ENCODE results near the gene SMC3. TPM values are rescaled to one million over a fixed set of nuclear protein-coding genes. Genes with fewer than 3 reads are reported as not detected.

The SMC3 gene
- total and polyA plus RNA-seq, 2 of the 13 experiments (the other 11 are each of a cell fraction or from before 2014, with no cell fraction given): 11.7 to 48.0 TPM

DNA sequence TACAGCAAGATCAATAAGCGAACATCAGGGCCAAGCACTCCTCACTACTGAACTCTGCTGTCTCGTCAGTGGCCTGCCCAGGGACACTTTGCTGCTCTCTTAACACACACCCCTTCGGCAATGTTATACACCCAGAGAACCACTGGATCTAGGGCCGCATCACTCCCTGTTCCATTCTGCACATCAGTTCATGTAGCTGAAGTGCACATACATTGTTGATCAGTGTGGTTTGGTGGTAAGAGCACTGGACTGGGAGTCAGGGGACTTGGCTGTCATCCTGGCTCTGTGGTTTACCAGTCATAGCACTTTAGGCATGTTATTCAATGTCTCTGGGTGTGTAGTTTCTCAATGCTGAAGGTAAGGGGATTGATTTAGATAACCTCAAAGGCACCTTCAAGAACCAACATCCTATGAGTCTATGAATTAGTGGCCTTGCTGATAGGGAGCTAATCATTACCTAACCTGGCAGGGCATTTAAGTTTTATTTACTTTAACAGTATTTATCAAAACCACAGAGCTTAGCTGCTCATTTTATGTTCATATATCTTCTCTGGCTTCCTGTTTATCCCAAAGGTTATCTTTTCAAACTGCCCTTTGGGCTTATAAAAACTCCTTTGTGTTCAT is 45.0 kb upstream of the SMC3 start (continued):
- TF ChIP-seq, protein P1, sequence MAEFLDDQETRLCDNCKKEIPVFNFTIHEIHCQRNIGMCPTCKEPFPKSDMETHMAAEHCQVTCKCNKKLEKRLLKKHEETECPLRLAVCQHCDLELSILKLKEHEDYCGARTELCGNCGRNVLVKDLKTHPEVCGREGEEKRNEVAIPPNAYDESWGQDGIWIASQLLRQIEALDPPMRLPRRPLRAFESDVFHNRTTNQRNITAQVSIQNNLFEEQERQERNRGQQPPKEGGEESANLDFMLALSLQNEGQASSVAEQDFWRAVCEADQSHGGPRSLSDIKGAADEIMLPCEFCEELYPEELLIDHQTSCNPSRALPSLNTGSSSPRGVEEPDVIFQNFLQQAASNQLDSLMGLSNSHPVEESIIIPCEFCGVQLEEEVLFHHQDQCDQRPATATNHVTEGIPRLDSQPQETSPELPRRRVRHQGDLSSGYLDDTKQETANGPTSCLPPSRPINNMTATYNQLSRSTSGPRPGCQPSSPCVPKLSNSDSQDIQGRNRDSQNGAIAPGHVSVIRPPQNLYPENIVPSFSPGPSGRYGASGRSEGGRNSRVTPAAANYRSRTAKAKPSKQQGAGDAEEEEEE (CRISPR knock-in tag; IDR thresholded peaks at IDR 0.05; ENCODE audit: borderline replicate concordance): no peak
- peak; percentile 64; the same call in 1 of the 2 replicates for TF ChIP-seq HNF1A (IDR thresholded peaks at IDR 0.05; ENCODE audit: low read depth)
- peak; percentile 61; the same call in 1 of the 2 replicates for TF ChIP-seq HNF1A (CRISPR knock-in tag; IDR thresholded peaks at IDR 0.05; ENCODE audit: borderline replicate concordance)
- TF ChIP-seq HNRNPK (IDR thresholded peaks at IDR 0.05; ENCODE audit: low read depth, low read length, poor library complexity, severe bottlenecking): no peak
- no peak for TF ChIP-seq ZNF597 (CRISPR knock-in tag; IDR thresholded peaks at IDR 0.05)
- TF ChIP-seq PPARG (CRISPR knock-in tag; conservative IDR thresholded peaks at IDR 0.05): 0 out of 2 replicates have a peak, but pooled peaks have one; percentile 16
- TF ChIP-seq HOXA5 (CRISPR knock-in tag; IDR thresholded peaks at IDR 0.05): no peak
- TF ChIP-seq ETV5 (CRISPR knock-in tag; IDR thresholded peaks at IDR 0.05; ENCODE audit: borderline replicate concordance): peak; percentile 21; the same call in 1 of the 2 replicates
- no peak for TF ChIP-seq ZBTB46 (CRISPR knock-in tag; IDR thresholded peaks at IDR 0.05; ENCODE audit: borderline replicate concordance)
- TF ChIP-seq EP300 (IDR thresholded peaks at IDR 0.05; ENCODE audit: low read depth in 2 of 2, low read length in 2 of 2): peak in 1 of 2 experiments; percentile 5; a peak in 1 of 4 replicates
- no peak for TF ChIP-seq EP300 (CRISPR knock-in tag; IDR thresholded peaks at IDR 0.05; ENCODE audit: borderline replicate concordance)
- TF ChIP-seq NR2F2 (IDR thresholded peaks at IDR 0.05; ENCODE audit: borderline replicate concordance, low read depth): 0 out of 2 replicates have a peak, but pooled peaks have one; percentile 30
- no peak for TF ChIP-seq GPN1 (CRISPR knock-in tag; IDR thresholded peaks at IDR 0.05; ENCODE audit: borderline replicate concordance)
- 0 out of 2 replicates have a peak, but pooled peaks have one; percentile 41 for TF ChIP-seq NFIC (IDR thresholded peaks at IDR 0.05; ENCODE audit: low read length)
- TF ChIP-seq SOX5 (CRISPR knock-in tag; IDR thresholded peaks at IDR 0.05; ENCODE audit: borderline replicate concordance): 0 out of 2 replicates have a peak, but pooled peaks have one; percentile 15
- TF ChIP-seq ZNF251 (CRISPR knock-in tag; IDR thresholded peaks at IDR 0.05): no peak
